HUES6 (cell line): ENCODE measurements around the gene PTP4A1.

Experiments
- H3K27ac ChIP-seq: 2 replicates; pipeline ENCODE4 v1.7.0; 2013; ENCODE audit warnings: low read depth, mild to moderate bottlenecking, low read length, inconsistent platforms
- H3K27me3 ChIP-seq: 2 replicates; pipeline ENCODE4 v1.6.1; 2013; ENCODE audit warnings: low read length; ENCODE audit not compliant: control insufficient read depth, insufficient read depth
- H3K36me3 ChIP-seq: 2 replicates; pipeline ENCODE4 v1.6.1; 2013; ENCODE audit warnings: low read length; ENCODE audit not compliant: control insufficient read depth, insufficient read depth
- H3K4me1 ChIP-seq: 2 replicates; pipeline ENCODE4 v1.6.1; 2013; ENCODE audit warnings: low read length; ENCODE audit not compliant: control insufficient read depth, insufficient read depth
- H3K4me3 ChIP-seq: 2 replicates; pipeline ENCODE4 v1.5.1; 2013; ENCODE audit warnings: low read depth, low read length
- H3K9ac ChIP-seq: one replicate; pipeline ENCODE4 v1.6.1; 2013; ENCODE audit warnings: mild to moderate bottlenecking, low read length
- H3K9me3 ChIP-seq: 2 replicates; pipeline ENCODE4 v1.6.1; 2013; ENCODE audit warnings: low read depth, low read length; ENCODE audit not compliant: control insufficient read depth, insufficient read depth

Gene PTP4A1

DNA sequence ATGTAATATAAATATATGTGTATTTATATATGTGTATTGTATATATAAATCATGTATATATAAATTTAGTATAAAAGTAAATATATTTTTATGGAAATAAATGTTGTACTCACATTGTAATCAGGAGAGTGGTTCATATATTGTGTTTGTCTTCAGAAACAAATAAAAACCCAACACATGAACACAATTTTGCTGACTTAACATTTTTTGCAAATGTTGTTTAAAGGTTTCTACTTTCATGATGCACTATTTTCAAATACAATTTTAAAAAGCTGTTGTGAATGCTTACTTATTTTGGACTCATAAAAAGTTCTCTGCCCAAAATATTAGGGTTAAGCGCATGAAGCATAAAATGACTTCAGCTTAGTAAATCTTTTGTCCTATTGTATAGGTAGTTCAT is 39.3 kb downstream of the PTP4A1 start:
- Histone ChIP-seq H3K4me1 (no peaks in the 10 kb centered on the region), H3K27me3 (no peaks in the 10 kb centered on the region), H3K36me3 (no peaks in the 10 kb centered on the region), H3K4me3 (no peak overlapping the region), H3K9ac (no peak overlapping the region), H3K27ac (no peak overlapping the region), H3K9me3 (no peaks in the 10 kb centered on the region)

GRCh38 chr6:63615590-63615989 is 43.3 kb downstream of the PTP4A1 start:
- no peaks in the 10 kb centered on the region for H3K4me1 ChIP-seq

More at GRCh38 chr6:63615590-63615989, 43.3 kb downstream of the PTP4A1 start:
- no peaks in the 10 kb centered on the region for H3K36me3 ChIP-seq
- no peaks in the 10 kb centered on the region for H3K9me3 ChIP-seq
- no peak overlapping the region for H3K27ac ChIP-seq
- H3K4me3 ChIP-seq: no peak overlapping the region
- H3K9ac ChIP-seq: no peak overlapping the region
- H3K27me3 ChIP-seq: no peaks in the 10 kb centered on the region
